ENCODE results near the gene MEGF6. TPM values are rescaled to one million over a fixed set of nuclear protein-coding genes. Genes with fewer than 3 reads are reported as not detected.

MEGF6 gene
- total and polyA plus RNA-seq, 9 of the 15 experiments (the other 6 are each of a cell fraction or from before 2014, with no cell fraction given): 0.03 to 1.7 (median 0.24) TPM; not detected in 3

- ATAC-seq (no peak), FAIRE-seq (no peak), DNase-seq (ENCODE audit: extremely low read depth in 1 of 4, low spot score in 3 of 4) (no peak)
- no peaks in the 10 kb centered on the region for H3K36me3 ChIP-seq (ENCODE audit: control insufficient read depth, insufficient read depth, low read length)
- CTCF ChIA-PET (ENCODE audit: low intra/inter-chr PET ratio): no interaction called here
- no TSS peak for BruUV-seq (replicated peaks)
- TF ChIP-seq KAT7 (CRISPR knock-in tag; IDR thresholded peaks at IDR 0.05; ENCODE audit: borderline replicate concordance): no peak
- TF ChIP-seq E2F3 (CRISPR knock-in tag; IDR thresholded peaks at IDR 0.05): no peak
- no peak for TF ChIP-seq SRF (CRISPR knock-in tag; IDR thresholded peaks at IDR 0.05)
- no peak for TF ChIP-seq ZNF316 (IDR thresholded peaks at IDR 0.05)
- TF ChIP-seq EZH2 (IDR thresholded peaks at IDR 0.05; ENCODE audit: borderline replicate concordance, low read depth, low read length): no peak
- no peak for TF ChIP-seq MCM3 (IDR thresholded peaks at IDR 0.05)
- TF ChIP-seq ESRRA (IDR thresholded peaks at IDR 0.05; ENCODE audit: borderline replicate concordance, low read depth): no peak
- no peak for TF ChIP-seq C11orf30 (IDR thresholded peaks at IDR 0.05; ENCODE audit: low read depth)
- TF ChIP-seq ZNF444 (CRISPR knock-in tag; IDR thresholded peaks at IDR 0.05): no peak
- no peak for TF ChIP-seq ZNF780A (CRISPR knock-in tag; IDR thresholded peaks at IDR 0.05)
- TF ChIP-seq CHD7 (IDR thresholded peaks at IDR 0.05; ENCODE audit: low read depth, low read length): no peak
- WGBS (ENCODE audit: insufficient coverage, low coverage, missing lambda C conversion rate): 0% methylated on average over 9 of the region's 9 CpGs
- H3K9me1 ChIP-seq (ENCODE audit: control insufficient read depth, insufficient read depth, low read length): no peaks in the 10 kb centered on the region
- POLR2A ChIA-PET: interaction anchor here (0.7 kb wide), 1 partner anchor 12 kb away, joined by 3 read pairs; no protein-coding TSS in a partner anchor
- no peak overlapping the region for H3K4me2 ChIP-seq (ENCODE audit: insufficient read depth, low read length)
- H3K79me2 ChIP-seq (ENCODE audit: control insufficient read depth, insufficient read depth, low read length): no peaks in the 10 kb centered on the region
- in situ Hi-C loops (cut with MboI): no loop called here
- H2AFZ ChIP-seq (ENCODE audit: low read depth, low read length): no peak overlapping the region
- peaks cover 15% of the 10 kb centered on the region for H4K20me1 ChIP-seq (replicated peaks; ENCODE audit: control insufficient read depth, insufficient read depth, low read length)
- H3K27me3 ChIP-seq (ENCODE audit: control insufficient read depth in 2 of 2, insufficient read depth in 2 of 2, low read length in 2 of 2): peaks cover 0 to 4% of the 10 kb centered on the region in 2 experiments; a peak in 1 of 5 replicates
- no peaks in the 10 kb centered on the region for H3K9me3 ChIP-seq (replicated peaks; ENCODE audit: control insufficient read depth, insufficient read depth, low read depth, low read length)
- H3K4me1 ChIP-seq (replicated peaks in 1 of 2; ENCODE audit: control insufficient read depth in 2 of 2, insufficient read depth in 2 of 2, low read length in 2 of 2): peaks cover 0 to 31% of the 10 kb centered on the region in 2 experiments; a peak in 3 of 5 replicates
- H3K4me3 ChIP-seq: no peak overlapping the region
- no peak overlapping the region for H3K27ac ChIP-seq (ENCODE audit: extremely low read depth, low read depth, low read length)
- H3K9ac ChIP-seq (ENCODE audit: insufficient read depth in 1 of 2, low read depth in 2 of 2, low read length in 2 of 2): no peak overlapping the region
- intact Hi-C loops (cut with micrococcal nuclease): no loop called here
Observed at GRCh38 chr1:3450202-3450863, 161.0 kb downstream of the MEGF6 start.

All from K562 (cell line).